Right ventricle myocardium superior (tissue), 1 donor: ENCODE measurements around the gene HES4. TPM values are rescaled to one million over a fixed set of nuclear protein-coding genes. Genes with fewer than 3 reads are reported as not detected.

ENCODE experiments used
- total RNA-seq: library from RNA; stranded (reverse); fragmentation: NEBNext Ultra II Directional; extraction: Animal tissue kit (Norgen Biotek cat#: 25700); gene quantifications from one replicate; pipeline ENCODE4 v1.2.1, GENCODE V29; 2021
- donor health status: DM: no; HTN: yes; CAD: no; lungs with severe emphysema.

Gene HES4
- total RNA-seq, 1 donor from 2014 or later: 27.4 TPM

Other genes with a start within 250 kb of the HES4 start
- 1.5 TPM for gene SAMD11, start 76.2 kb downstream of the HES4 start, total RNA-seq
- 42.8 TPM for gene NOC2L, start 40.8 kb downstream of the HES4 start, total RNA-seq
- 5.6 TPM for gene KLHL17, start 39.5 kb downstream of the HES4 start, total RNA-seq
- not detected for gene PLEKHN1, start 33.6 kb downstream of the HES4 start, total RNA-seq
- gene PERM1, start 18.0 kb downstream of the HES4 start, total RNA-seq: 170 TPM
- 13.3 TPM for gene ISG15, start 13.4 kb upstream of the HES4 start, total RNA-seq
- gene AGRN, start 20.0 kb upstream of the HES4 start, total RNA-seq: 12.8 TPM
- not detected for gene RNF223, start 74.2 kb upstream of the HES4 start, total RNA-seq
- 2.4 TPM for gene C1orf159, start 116.0 kb upstream of the HES4 start, total RNA-seq
- 0.22 TPM for gene TTLL10, start 173.8 kb upstream of the HES4 start, total RNA-seq
- 0.32 TPM for gene TNFRSF18, start 206.5 kb upstream of the HES4 start, total RNA-seq
- gene TNFRSF4, start 214.1 kb upstream of the HES4 start, total RNA-seq: 2.1 TPM
- gene SDF4, start 231.9 kb upstream of the HES4 start, total RNA-seq: 110 TPM
- gene B3GALT6, start 232.1 kb upstream of the HES4 start, total RNA-seq: 8.6 TPM
- gene C1QTNF12, start 246.6 kb upstream of the HES4 start, total RNA-seq: 0.51 TPM